ENCODE data around the gene TCFL5. TPM values are rescaled to one million over a fixed set of nuclear protein-coding genes. Genes with fewer than 3 reads are reported as not detected.

Gene TCFL5
- total RNA-seq, 1 donor = 19.0 TPM

DNA sequence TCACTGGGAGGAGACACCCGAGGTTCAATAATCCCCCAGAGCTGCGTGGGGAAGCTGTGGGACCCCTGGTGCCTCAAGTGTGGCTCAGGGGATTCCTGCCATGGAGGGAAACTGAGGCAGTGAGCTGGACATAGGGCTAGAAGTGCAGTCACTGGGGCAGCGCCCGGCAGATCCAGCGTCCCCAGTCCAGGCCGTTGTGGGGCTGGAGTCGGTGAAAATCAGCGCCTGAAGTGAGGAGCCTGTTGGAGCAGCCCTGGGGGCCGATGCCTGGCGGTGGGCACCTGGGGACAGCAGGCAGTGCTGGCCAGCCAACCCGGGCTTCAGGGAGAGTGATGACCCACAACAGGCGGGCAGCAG is 46.9 kb downstream of the TCFL5 start:
- TF ChIP-seq, protein P1, sequence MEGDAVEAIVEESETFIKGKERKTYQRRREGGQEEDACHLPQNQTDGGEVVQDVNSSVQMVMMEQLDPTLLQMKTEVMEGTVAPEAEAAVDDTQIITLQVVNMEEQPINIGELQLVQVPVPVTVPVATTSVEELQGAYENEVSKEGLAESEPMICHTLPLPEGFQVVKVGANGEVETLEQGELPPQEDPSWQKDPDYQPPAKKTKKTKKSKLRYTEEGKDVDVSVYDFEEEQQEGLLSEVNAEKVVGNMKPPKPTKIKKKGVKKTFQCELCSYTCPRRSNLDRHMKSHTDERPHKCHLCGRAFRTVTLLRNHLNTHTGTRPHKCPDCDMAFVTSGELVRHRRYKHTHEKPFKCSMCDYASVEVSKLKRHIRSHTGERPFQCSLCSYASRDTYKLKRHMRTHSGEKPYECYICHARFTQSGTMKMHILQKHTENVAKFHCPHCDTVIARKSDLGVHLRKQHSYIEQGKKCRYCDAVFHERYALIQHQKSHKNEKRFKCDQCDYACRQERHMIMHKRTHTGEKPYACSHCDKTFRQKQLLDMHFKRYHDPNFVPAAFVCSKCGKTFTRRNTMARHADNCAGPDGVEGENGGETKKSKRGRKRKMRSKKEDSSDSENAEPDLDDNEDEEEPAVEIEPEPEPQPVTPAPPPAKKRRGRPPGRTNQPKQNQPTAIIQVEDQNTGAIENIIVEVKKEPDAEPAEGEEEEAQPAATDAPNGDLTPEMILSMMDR (IDR thresholded peaks at IDR 0.05; ENCODE audit: insufficient read depth, low read depth, low read length) = no peak
- DNase-seq (ENCODE audit: low read depth) = no peak
- no peak overlapping the region for H3K4me3 ChIP-seq (ENCODE audit: low read depth, low read length)

DNA sequence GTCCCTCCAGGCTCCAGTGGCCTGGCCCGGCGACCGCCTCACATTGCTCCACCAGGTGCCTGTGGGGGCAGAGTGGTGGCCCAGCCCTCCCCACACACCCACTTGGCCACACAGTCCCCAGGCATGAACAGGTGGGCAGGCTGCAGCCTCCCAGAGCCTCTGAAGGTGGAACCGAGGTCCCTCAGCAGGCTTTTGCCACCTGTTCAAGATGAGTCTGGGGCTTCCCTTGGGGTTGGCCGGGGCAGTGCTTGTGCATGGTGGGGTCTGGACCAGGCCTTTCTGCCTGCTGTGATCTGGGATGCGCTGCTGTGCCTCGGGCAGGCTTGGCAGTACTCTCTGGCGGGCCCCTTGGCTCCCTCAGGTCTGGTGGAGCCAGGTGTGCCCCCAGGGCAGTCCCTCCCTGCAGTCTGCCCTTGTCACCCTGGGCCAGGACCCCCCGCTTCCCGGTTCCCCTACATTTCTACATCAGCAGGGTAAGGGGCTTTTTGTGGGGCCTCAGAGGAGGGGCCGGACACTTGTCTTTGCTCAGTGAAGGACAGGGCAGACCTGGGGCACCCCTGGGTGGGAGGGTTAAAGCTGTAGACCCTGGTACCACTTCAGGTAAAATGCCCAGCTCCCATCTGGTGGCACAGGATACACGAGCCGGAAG is 47.4 kb downstream of the TCFL5 start:
- no peak overlapping the region for H3K4me3 ChIP-seq (ENCODE audit: low read depth, low read length)
- TF ChIP-seq, protein P1 (IDR thresholded peaks at IDR 0.05; ENCODE audit: insufficient read depth, low read depth, low read length) = no peak
- no peak for DNase-seq (ENCODE audit: low read depth)

- no peak for DNase-seq (ENCODE audit: low read depth)
- TF ChIP-seq, protein P1 (IDR thresholded peaks at IDR 0.05; ENCODE audit: insufficient read depth, low read depth, low read length) = no peak
- H3K4me3 ChIP-seq (ENCODE audit: low read depth, low read length) = no peak overlapping the region
Measured at GRCh38 chr20:62813588-62813987, 48.0 kb downstream of the TCFL5 start.

DNA sequence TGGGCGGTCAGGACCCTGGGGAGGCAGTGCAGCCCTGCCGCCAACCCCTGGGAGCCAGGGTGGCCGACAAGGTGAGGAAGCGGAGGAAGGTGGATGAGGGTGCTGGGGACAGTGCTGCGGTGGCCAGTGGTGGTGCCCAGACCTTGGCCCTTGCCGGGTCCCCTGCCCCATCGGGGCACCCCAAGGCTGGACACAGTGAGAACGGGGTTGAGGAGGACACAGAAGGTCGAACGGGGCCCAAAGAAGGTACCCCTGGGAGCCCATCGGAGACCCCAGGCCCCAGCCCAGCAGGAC is 48.8 kb downstream of the TCFL5 start:
- H3K4me3 ChIP-seq (ENCODE audit: low read depth, low read length) = no peak overlapping the region
- DNase-seq (ENCODE audit: low read depth) = no peak
- TF ChIP-seq, protein P1 (IDR thresholded peaks at IDR 0.05; ENCODE audit: insufficient read depth, low read depth, low read length) = no peak

GRCh38 chr20:62812181-62812906 is 49.3 kb downstream of the TCFL5 start:
- no peak for DNase-seq (ENCODE audit: low read depth)
- TF ChIP-seq, protein P1 (IDR thresholded peaks at IDR 0.05; ENCODE audit: insufficient read depth, low read depth, low read length) = no peak
- no peak overlapping the region for H3K4me3 ChIP-seq (ENCODE audit: low read depth, low read length)

GRCh38 chr20:62811720-62812119 is 49.9 kb downstream of the TCFL5 start:
- TF ChIP-seq, protein P1 (IDR thresholded peaks at IDR 0.05; ENCODE audit: insufficient read depth, low read depth, low read length) = no peak
- no peak for DNase-seq (ENCODE audit: low read depth)

DNA sequence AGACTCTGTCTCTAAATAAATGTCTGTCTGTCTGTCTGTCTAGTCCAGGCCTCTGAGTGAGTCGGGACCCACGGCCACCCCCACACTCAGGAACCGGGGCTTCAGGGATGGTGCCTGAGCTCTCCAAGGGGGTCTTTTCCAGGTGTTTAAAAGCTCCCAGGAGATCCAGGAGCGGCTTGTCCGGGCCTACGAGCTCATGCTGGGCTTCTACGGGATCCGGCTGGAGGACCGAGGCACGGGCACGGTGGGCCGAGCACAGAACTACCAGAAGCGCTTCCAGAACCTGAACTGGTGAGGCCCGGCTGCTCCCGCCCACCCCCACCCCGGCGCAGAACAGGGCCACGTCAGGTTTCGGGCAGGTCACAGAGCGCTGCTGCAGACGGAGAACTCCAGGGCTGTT is 50.3 kb downstream of the TCFL5 start:
- TF ChIP-seq, protein P1 (IDR thresholded peaks at IDR 0.05; ENCODE audit: insufficient read depth, low read depth, low read length) = no peak
- no peak for DNase-seq (ENCODE audit: low read depth)
- H3K4me3 ChIP-seq (ENCODE audit: low read depth, low read length) = no peak overlapping the region

More at GRCh38 chr20:62811720-62812119, 49.9 kb downstream of the TCFL5 start:
- no peak overlapping the region for H3K4me3 ChIP-seq (ENCODE audit: low read depth, low read length)

Measured in fibroblast of villous mesenchyme (primary cell).